ENCODE measurements around the gene DYNC1I1.

DYNC1I1 gene

DNA sequence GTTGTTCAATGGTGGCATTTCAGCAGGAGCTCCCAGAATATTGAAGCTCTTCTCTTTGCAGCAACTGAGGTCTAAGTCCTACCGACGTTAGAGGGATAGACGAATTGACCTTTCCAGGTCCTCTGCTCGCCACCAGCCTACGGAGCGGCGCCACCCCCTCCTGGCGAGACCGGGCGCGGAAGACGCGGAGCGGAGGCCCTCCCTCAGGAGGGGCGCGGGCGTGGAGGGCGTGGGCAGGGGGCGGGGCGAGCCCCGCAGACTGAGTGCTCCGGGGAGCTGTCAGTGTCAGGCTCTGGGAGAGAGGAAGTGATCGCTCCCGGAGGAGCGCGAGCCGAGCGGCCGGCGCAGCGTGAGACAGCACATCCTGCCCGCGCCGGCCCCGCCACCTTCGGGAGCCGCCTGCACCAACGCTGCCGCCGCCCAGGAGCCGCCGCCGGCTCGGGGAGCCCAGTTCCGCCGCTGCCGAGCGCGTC is at the start of gene DYNC1I1:
Gene DYNC1I1 (plus strand): TSS at position 257 of the 473 bp plus-strand sequence. CDS start 32,176 bp downstream, outside the sequence.
- DNase-seq = no peak

DNA sequence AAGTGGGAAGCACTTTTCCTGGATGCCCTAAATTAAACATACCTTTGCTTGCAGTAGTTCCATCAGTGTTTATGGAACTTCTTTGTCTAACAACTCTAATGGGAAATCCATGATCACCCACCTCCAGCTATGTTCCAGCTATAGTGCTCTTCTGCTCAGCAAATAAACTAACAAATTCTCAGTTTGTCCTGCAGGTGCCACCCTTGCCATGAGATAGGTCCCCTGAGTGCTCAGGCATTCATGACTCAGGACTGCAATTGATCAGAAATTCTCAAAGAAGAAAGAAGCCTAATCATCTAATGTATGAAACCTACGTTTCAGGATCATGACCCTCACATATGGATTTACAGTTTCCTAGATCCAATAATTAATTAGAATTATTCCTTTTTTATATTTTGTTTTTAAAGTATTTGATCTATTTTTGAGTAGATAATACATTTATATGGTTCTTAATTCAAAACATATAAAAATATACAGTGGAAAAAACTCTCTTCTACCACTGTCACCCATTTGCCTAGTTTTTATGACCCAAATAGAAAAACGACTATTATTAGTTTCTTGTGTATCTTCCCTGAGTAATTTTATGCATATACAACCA is 48.7 kb upstream of the DYNC1I1 start:
- no peak for DNase-seq

DNA sequence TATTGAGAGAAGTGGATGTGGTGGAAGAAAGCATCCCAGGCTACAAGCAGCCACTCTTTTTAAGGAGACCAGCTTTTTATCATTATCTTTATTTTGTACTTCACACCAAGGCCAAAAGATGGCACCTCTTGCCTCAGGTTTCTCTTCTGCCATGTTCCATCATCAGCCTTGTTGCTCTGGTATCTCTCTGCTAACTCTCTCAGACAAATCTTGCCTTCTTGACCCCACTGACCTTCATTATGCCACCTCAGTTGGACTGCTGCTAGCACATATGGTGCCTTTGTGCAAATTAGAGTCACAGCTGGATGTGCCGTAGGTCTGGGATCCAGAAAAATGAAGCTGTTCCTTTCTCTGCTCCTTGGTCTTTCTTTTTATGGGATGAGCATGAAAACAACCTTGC is 47.1 kb upstream of the DYNC1I1 start:
- no peak for DNase-seq

DNA sequence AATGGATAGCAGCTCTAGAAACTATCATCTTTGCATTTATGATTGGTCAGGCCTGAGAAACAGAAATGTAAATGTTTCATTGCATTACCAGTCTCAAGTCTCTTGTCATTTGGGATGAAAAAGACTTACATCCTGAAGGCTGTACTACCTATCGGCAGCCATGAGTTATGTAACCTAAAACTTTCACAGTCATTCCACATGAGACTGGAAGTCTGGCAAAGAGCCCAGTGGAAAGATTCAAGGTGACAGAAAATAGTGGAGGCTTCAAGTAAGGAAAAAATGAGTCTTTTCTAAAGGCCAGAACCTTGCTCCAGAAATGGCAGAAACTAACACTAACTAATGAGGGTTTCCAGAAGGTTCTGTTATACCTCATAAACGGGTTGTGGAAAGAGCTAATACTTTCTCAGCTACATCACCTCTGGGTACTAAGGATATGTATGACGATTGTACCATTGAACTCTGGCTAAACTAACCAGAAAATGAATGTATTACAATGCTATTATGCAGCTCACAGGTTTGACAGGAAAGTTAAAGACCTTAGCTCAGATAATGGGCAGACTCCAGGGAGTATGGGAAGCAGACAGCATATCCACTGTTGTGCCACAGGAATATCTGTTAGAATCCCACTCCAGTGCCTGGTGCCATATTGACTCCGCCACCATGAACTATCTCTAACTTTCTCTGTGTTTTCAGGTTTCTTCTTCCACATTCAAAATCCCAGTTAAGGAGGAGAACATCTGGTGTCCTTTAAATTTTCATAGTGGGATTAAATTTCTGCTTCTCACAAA is 41.7 kb upstream of the DYNC1I1 start:
- no peak for DNase-seq

DNA sequence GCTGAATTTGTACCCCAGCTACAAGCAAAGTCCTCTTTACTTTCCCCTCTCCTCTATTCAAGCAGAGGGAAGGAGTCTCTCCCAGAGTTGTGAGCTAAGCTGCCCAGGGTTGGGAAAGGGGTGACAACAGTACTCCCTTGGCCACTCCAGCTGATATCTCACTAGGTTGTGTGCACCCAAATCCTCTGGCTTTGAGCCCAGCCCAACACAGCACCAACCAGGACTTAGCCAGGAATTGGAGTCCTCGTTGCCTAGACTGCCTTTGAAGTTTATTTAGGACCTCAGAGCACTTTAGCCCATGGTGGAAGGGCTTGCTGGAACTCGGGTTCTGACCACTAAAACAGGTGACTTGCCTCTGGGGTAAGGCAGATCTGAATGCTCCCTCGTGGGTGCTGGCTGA is 35.7 kb upstream of the DYNC1I1 start:
- no peak for DNase-seq

DNA sequence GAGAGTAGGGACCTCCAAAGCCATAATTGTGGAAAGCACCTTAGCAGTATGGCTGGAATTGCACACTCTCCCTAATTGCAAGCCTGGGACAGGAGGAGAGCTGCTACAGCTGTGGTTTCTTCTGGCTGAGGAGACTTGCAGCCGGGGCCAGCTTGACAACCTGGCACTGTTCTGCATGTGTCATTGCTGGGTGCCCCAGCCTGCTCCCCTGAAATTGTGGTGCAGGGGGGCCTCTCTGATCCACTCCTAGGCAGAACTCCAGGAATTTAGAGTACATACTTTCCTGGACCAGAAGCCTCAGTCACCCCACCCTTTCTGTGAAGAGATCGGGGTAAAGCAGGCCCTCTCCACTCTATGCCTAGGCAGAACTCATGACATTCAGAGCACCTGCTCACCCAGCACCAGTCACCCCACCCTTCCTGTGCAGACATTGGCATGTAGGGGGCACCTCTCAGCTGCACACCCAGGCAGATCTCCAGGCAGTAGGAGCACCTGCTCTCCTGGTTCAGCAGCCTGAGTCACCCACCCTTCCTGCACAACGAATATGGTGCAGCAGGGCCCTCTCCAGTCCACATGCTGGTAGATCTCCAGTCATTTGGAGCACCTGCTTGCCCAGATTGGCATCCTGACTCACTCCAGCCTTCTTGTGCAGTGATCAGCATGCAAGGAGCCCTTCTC is 34.4 kb upstream of the DYNC1I1 start:
- DNase-seq = no peak

DNA sequence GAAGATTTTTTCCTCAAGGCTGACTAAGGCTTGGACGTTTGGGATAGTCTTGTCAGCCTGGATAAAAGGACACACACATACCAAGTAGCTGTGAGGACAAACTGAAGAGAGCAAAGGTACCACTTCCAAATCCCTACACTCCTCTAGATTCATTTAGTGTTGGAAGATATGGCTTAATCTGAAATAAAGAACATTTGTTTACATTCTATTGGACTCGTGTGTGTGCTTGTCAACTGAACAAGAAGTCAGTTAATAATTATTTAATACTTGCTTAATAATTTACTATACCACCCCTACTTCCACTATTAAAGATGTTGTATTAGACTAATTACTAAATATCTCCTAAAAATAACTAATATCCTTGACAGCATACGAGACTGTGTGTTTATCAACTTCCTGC is 23.3 kb upstream of the DYNC1I1 start:
- no peak for DNase-seq

DNA sequence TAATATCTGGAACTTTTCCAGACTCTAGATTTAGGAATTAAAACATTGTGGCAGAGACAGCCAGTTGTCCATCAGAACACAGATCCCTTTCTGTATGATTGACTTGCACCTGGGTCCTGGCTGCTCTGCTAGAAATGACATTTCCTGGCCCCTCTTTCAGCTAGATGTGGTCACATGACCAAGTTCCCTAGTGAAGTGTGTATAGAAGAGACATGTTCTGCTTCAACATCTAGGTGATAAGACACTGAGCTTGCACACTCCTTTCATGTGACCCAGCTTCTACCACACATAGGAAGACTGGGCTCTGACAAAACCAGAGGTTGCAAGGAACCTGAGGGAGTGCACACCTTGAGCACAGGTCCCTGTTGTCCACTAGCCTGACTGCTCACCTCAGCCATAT is 22.8 kb upstream of the DYNC1I1 start:
- no peak for DNase-seq

DNA sequence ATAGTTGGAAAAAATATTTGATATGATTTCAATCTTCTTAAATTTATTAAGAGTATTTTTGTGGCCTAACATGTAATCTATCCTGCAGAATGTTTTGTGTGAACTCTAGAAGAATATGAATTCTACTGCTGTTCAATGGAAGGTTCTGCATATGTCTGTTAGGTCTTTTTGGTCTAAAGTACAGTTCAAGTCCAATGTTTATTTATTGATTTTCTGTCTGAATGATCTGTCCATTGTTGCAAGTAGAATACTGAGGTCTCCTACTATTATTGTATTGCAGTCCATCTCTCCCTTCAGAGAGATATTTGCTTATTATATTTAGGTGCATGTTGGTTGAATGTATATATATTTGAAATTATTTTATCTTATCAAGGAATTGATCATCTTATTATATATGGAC is 18.9 kb upstream of the DYNC1I1 start:
- DNase-seq = no peak

DNA sequence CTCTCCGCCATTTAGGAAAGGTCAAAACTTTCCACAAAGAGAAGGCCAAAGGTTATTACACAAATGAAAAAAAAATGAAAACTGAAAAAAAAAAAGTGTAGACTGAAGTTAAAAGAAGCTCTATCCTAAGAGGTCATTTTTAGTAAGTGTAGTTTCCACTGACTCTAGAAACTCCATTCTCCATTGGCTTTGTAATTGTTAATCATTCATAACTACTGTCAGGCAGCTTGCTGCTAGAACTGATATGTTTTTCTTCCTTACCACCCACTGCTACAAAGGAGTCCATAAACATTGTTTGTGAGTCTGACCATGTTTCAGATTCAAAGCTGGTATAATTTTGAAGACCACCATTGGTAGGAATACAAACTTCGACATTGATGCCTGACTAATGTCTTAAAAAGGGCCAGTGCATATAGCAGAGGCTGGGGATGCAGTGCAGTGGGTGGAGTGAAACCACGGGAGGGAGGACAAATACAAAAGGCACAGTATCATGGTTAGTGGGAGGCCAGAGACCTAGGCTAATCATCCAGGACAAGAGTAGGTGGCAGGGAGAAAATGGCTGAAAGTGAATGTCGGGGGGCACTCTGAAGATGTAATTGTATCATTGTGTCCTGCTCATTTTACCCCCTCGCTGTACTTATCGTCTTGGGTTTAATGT is 16.9 kb upstream of the DYNC1I1 start:
- no peak for DNase-seq

DNA sequence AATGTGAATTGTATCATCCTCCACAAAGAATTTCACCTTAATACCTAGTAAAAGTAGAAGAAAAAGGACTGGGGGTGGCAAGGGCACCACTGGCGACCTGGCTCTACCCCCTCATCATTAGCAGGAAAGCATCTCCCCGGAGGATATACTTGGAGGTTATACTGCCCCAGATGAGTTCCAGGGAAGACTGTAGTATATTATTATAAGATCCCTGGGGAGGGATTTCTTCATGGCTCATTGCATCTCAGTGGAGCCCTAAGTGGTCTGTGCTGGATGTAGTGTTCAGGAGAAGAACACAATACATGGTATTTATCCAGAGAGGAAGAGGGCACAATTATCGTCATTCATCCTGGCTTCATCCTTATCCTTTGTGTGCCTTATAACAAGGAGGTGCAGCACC is 14.2 kb upstream of the DYNC1I1 start:
- DNase-seq = no peak

DNA sequence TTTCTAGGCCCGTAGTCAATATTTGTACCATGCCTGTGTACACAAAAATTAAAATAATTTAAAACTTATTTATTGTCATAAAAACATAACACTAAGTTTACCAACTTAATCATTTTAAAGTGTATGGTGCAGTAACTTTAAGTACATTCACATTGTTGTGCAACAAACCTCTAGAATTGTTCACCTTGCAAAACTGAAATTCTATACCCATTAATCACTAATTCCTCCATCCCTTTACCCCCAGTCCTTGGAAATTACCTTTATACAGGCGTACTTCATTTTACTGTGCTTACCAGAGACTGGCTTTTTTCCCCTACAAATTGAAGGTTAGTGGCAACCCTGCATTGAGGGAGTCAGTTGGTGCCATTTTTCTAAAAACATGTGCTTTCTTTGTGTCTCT is 6.3 kb upstream of the DYNC1I1 start:
- no peak for DNase-seq

DNA sequence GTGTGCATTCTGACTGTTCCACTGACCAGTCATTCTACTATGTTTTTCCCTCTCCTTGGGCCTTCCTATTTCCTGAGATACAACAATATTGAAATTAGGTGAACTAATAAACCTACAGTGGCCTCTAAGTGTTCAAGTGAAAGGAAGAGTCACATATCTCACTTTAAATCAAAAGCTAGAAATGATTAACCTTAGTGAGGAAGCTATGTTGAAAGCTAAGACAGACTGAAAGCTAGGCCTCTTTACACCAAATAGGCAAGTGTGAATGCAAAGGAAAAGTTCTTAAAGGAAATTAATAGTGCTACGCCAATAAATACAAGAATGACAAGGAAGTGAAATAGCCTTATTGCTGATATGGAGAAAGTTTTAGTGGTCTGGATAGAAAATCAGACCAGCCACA is 5.7 kb upstream of the DYNC1I1 start:
- no peak for DNase-seq

DNA sequence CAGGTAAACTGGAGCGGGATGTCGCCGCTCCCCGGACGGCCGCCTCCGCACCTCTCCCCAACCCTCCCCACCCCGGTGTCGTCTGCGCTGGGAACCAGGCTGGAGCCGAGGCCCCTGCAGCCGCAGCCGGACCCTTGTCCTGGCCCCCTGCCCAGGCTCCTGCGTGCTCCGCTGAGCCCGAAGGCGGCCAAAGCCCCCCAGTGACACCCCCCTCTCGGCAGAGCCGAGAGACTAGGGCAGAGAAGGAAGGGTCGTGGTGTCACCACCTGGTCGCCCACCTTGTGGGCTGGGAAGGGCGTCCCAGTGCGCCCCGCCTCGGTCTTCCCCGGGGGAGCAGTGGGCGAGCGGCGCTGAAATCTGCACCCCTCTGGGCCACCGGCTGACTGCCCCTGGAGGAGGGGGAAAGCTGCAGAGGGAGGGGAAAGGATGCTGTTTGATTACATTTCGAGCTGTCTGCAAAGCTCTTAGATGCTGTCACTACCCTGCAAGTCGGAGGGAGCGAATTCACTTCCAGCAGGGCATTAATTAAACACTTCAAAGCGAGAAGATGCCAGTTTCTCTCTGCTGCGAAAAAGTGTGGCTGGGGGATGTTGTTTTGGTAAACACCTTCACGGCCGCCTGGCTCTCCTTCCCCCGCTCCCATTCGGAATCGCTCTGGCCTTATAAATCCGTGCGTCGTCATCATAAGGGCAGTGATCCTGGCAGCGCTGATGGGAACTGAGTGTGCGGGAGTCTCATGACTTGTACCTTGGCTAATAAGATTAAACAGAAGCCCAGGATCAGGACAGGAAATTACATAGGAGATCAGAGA is 622 bp downstream of the DYNC1I1 start:
- no peak for DNase-seq

DNA sequence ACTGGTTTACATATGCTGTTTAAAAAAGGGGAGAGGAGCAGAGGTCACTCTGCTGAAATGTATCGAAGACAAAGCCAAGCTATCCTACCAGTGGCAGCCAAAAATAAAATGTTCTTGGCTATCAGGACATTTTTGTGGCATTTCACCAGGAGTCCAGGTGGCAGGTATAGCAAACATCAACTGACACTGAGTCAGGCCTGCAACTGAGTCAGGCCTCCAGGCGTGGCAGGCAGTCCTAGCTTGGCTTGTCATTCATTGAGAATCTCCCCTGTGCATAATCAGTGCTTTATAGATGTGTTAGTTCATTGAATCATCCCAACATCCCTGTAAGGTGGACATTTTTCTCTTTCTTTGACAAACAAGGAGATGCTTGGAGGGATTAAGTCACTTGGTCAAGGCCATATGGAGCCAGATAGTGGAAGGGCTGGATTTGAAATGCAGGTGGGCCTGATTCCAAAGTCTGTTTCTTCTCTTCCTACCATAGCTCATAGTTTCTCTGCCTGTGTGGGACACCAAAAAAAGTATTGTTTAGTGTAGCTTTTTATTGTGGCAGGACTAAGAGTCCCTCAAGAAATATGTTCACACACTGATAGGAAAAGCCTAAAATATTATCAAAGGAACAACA is 4.3 kb downstream of the DYNC1I1 start:
- DNase-seq = no peak

DNA sequence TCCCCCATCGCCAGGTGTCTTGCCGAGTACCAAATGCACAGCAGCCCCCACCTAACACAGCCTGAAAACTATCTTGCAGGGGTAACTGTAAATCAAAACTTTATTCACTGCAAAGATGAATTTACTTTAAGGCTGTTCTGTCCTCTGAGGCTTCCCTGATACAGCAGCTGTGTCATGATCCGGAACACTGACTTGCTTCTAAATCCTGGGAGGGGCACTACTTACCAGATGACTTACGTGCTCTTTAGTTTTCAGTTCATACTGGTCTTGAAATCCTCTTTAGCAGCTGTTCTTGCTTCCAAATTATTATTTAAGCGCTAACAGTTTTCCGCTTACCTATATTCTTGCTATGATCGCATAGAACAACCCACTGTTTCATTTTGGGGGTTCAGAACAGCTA is 4.9 kb downstream of the DYNC1I1 start:
- DNase-seq = no peak

DNA sequence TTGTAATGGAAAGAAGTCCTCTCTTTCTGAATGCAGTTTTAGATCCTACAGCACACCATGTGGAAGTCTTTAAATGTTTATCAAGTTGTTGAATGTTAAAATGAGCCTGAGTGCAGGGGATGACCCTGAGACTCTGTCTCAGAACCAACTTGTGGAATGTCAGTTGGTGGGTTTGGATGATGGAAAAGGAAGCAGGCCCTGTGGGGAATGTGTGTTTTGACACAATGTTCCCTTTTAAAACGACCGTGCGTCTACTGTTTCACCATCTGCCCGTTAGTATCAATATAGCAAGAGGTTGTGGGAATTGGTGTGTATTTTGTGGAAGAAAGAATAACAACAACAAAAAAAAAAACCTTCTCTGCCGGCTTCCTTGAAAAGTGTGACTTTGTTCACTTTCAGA is 8.3 kb downstream of the DYNC1I1 start:
- no peak for DNase-seq

DNA sequence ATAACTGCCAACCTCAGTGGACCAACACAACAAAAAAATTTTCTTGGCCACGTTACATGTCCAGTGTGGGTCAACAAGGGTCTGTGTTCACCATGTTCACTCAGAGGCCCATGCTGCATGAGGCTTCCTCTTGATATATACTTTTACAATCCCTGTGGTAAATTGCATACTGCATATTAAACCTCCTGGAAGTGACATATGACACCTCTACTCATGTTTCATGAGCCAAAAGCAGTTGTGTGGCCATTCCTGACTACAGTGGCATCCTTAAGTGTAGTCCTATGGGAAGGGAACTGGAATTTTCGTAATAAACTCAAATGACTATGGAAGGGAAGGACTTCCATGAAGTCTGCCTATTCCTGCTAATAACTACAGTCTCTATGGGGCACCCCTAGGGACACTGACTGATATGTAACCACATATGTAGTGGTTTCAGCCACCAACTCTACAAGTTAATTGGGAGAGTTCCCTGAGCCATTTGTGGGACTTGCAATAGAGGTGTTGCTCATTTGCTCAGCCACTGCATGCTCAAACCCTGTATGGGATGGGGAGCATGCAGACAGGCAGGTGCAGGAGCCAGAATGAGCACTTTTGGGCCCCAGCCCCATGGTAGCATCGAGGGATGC is 9.7 kb downstream of the DYNC1I1 start:
- DNase-seq = no peak

DNA sequence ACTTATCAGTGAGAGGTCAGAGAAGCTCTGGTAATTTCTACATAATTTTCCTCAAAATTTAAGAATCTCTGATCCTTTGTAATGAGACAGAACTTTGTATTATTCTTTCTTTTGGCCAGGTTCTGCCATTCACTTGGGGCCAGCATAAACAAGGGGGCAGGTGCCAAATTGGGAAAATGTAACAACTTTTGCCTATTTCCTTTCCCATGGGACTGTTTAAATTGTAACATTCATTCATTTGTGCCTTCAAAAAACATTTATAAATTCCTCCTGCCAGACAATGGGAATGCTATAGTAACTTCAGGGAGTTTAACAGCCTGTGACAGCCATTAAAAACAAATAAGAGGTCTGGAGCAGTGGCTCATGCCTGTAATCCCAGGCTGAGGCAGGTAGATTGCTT is 12.4 kb downstream of the DYNC1I1 start:
- DNase-seq = no peak

DNA sequence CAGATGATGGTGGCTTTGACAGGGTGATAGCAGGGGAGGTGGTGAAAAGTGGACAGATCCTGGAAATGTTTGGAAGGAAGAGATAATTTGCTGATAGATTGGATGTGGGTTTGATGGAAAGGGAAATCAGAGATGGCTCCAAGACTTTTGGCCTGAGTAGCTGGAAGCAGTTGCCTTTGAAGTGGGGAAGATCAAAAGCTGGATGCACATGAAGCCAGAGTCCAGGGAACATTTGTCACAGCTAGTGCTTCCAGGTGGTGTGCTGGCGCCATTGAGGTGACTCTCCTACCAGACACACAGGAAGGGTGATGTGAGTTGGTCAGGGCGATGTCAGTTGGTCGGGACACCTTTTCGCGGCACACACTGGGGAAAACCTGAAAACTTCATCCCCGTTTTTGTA is 15.9 kb downstream of the DYNC1I1 start:
- no peak for DNase-seq

DNA sequence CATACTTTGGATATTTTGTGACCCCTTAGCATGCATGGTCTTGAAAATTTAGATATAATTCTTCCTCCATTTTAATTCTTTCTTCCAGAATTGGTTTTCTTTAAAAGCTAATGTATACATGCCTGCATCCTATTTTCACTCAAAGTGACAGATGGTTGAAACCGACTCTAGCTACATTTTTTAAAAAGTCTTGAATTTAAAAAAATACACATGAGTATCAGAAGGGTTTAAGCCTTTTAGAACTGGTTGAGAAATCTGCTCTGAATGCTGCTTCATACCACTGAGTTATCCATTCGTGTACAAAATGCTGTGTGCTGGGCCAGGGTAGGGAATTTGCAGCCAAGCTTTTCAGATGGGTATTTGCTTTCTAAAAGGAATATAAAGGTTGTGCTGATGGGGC is 16.5 kb downstream of the DYNC1I1 start:
- DNase-seq = no peak

DNA sequence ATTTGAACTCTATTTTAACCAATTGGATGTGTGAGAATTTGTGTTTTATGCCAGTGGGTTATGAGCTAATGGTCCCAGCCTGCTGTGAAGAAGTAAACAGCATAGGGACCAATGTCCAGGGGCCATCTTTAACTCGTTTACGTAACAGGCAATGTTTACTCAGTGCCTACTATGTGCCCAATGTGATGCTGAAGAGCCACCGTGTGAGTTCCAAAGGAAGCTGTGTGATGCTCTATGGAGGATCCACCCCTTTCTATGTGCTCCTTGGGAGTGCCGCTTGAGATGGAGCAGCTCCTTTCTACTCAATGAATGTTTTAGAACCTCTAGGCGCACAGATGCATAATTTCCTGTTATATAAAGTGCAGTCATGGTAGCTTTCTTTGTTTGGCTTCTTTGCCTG is 21.3 kb downstream of the DYNC1I1 start:
- no peak for DNase-seq

Data from stimulated activated CD4-positive, alpha-beta T cell treated with anti-CD3 and anti-CD28 coated beads, Interleukin-4, amount 100 ng/mL, for 24 hours (primary cell).